Subcutaneous adipose tissue (tissue), 4 donors: ENCODE data around the gene TIPIN. TPM values are rescaled to one million over a fixed set of nuclear protein-coding genes. Genes with fewer than 3 reads are reported as not detected.

ENCODE experiments used
- CTCF ChIP-seq: fragments of 450-650 bp; IDR thresholded peaks from one replicate; pipeline ENCODE4 v1.5.1; 2016; ENCODE audit warnings: low read depth, mild to moderate bottlenecking, control low read depth, antibody characterized with exemption, moderate library complexity
- total RNA-seq, 4 donors: library from RNA; depleted of rRNA; stranded (reverse); fragments of >200 nt; gene quantifications; one replicate each; pipeline ENCODE4 v1.1.0, GENCODE V29; 2016

Gene TIPIN
- 10 to 100 TPM in 1 of 4 donors, 1 to 10 TPM in 3; 2.2 to 11.6 (median 7.1) TPM for total RNA-seq

- TF ChIP-seq CTCF: no peak
Measured at GRCh38 chr15:66356359-66357236, at the start of gene TIPIN. TIPIN (minus strand) TSS chr15:66356685; CDS start chr15:66352947, 3,738 bp downstream.

- no peak for TF ChIP-seq CTCF
Measured at GRCh38 chr15:66405615-66406014, 49.1 kb upstream of the TIPIN start.

GRCh38 chr15:66405007-66405406 lies 48.5 kb upstream of the TIPIN start:
- no peak for TF ChIP-seq CTCF

GRCh38 chr15:66404532-66404931 lies 48.0 kb upstream of the TIPIN start:
- no peak for TF ChIP-seq CTCF

- TF ChIP-seq CTCF: no peak
Measured at GRCh38 chr15:66404122-66404521, 47.6 kb upstream of the TIPIN start.

- TF ChIP-seq CTCF: no peak
Measured at GRCh38 chr15:66403323-66403722, 46.8 kb upstream of the TIPIN start.

GRCh38 chr15:66402761-66403284 lies 46.3 kb upstream of the TIPIN start:
- TF ChIP-seq CTCF: no peak
